WTC11 (cell line): ENCODE results near the gene GMPR2. TPM values are rescaled to one million over a fixed set of nuclear protein-coding genes. Genes with fewer than 3 reads are reported as not detected.

Experiments
- ATAC-seq: fragments of 200-7000 bp; cut with Tn5 transposase; 2 replicates; pipeline ENCODE4 v1.10.0; 2021; ENCODE audit warnings: mild to moderate bottlenecking, moderate library complexity
- CTCF ChIA-PET: fragments of 300-600 bp; sonication (Branson Sonifier 250); formaldehyde crosslinking; loops from one replicate; lab custom pipeline; 2021; ENCODE audit warnings: antibody characterized with exemption; lab: Charles Lee
- POLR2A ChIA-PET: fragments of 350-600 bp; sonication (Branson Sonifier 250); formaldehyde crosslinking; loops from one replicate; lab custom pipeline; 2021; ENCODE audit warnings: antibody characterized with exemption; lab: Charles Lee
- DNase-seq: peaks from one replicate; pipeline ENCODE4 v3.0.0; 2021; ENCODE audit warnings: low spot score
- H3K27ac Mint-ChIP-seq: 2 replicates; pipeline ENCODE4 v1.8.0; 2021; ENCODE audit warnings: mixed read lengths
- H3K27me3 Mint-ChIP-seq: 2 replicates; pipeline ENCODE4 v1.8.0; 2021; ENCODE audit warnings: low read depth, mild to moderate bottlenecking, moderate library complexity, mixed read lengths
- H3K36me3 Mint-ChIP-seq: 2 replicates; pipeline ENCODE4 v1.8.0; 2021; ENCODE audit warnings: mixed read lengths
- H3K4me1 Mint-ChIP-seq: 2 replicates; pipeline ENCODE4 v1.8.0; 2022; ENCODE audit warnings: mixed read lengths
- H3K4me3 Mint-ChIP-seq: 2 replicates; pipeline ENCODE4 v1.8.0; 2021; ENCODE audit warnings: mild to moderate bottlenecking, moderate library complexity, mixed read lengths
- H3K9me3 Mint-ChIP-seq: 2 replicates; pipeline ENCODE4 v1.8.0; 2021; ENCODE audit warnings: mixed read lengths
- CREM ChIP-seq: sonication (generic); formaldehyde crosslinking; IDR thresholded peaks from 2 replicates; pipeline ENCODE4 v1.8.1; 2022; ENCODE audit warnings: mild to moderate bottlenecking, missing genetic modification reagents, moderate library complexity
- EMX1 ChIP-seq: fragments of 250-450 bp; sonication (Bioruptor Pico); IDR thresholded peaks from 2 replicates; pipeline ENCODE4 v1.8.0; 2021; ENCODE audit warnings: mild to moderate bottlenecking
- FOXJ3 ChIP-seq: sonication (generic); formaldehyde crosslinking; IDR thresholded peaks from 2 replicates; pipeline ENCODE4 v1.9.0; 2021; ENCODE audit warnings: missing genetic modification reagents, mild to moderate bottlenecking, borderline replicate concordance
- JUN ChIP-seq: sonication (generic); formaldehyde crosslinking; IDR thresholded peaks from 2 replicates; pipeline ENCODE4 v1.8.0; 2023; ENCODE audit warnings: mild to moderate bottlenecking, missing genetic modification reagents
- NR3C1 ChIP-seq: sonication (generic); formaldehyde crosslinking; conservative IDR thresholded peaks from 2 replicates; pipeline ENCODE4 v1.8.1; 2023; ENCODE audit warnings: low read depth, mild to moderate bottlenecking, missing genetic modification reagents
- RORB ChIP-seq: fragments of 250-450 bp; sonication (Bioruptor Pico); IDR thresholded peaks from 2 replicates; pipeline ENCODE4 v1.9.0; 2021; ENCODE audit warnings: mild to moderate bottlenecking
- SMAD3 ChIP-seq: sonication (generic); formaldehyde crosslinking; IDR thresholded peaks from 2 replicates; pipeline ENCODE4 v1.8.0; 2022; ENCODE audit warnings: missing genetic modification reagents, mild to moderate bottlenecking, borderline replicate concordance
- SMAD4 ChIP-seq: sonication (generic); formaldehyde crosslinking; IDR thresholded peaks from 2 replicates; pipeline ENCODE4 v1.8.0; 2022; ENCODE audit warnings: mild to moderate bottlenecking, missing genetic modification reagents
- SOX15 ChIP-seq: fragments of 250-450 bp; sonication (Bioruptor Pico); IDR thresholded peaks from 2 replicates; pipeline ENCODE4 v1.9.0; 2021; ENCODE audit warnings: mild to moderate bottlenecking
- TEAD4 ChIP-seq: sonication (generic); formaldehyde crosslinking; IDR thresholded peaks from 2 replicates; pipeline ENCODE4 v1.8.0; 2022; ENCODE audit warnings: mild to moderate bottlenecking, missing genetic modification reagents
- ZBTB21 ChIP-seq: sonication (generic); formaldehyde crosslinking; IDR thresholded peaks from 2 replicates; pipeline ENCODE4 v1.8.1; 2023; ENCODE audit warnings: mild to moderate bottlenecking, missing genetic modification reagents, borderline replicate concordance
- ZNF121 ChIP-seq: sonication (generic); formaldehyde crosslinking; IDR thresholded peaks from 2 replicates; pipeline ENCODE4 v1.8.0; 2023; ENCODE audit warnings: missing genetic modification reagents
- ZNF232 ChIP-seq: sonication (generic); formaldehyde crosslinking; IDR thresholded peaks from 2 replicates; pipeline ENCODE4 v1.8.0; 2022; ENCODE audit warnings: mild to moderate bottlenecking, missing genetic modification reagents
- ZNF317 ChIP-seq: sonication (generic); formaldehyde crosslinking; IDR thresholded peaks from 2 replicates; pipeline ENCODE4 v1.8.1; 2023; ENCODE audit warnings: low read depth, mild to moderate bottlenecking, moderate library complexity, missing genetic modification reagents, borderline replicate concordance
- total RNA-seq: library from RNA; stranded (reverse); gene quantifications from 3 replicates; pipeline ENCODE4 v1.2.3, GENCODE V29; 2021
- TF ChIP-seq, protein P1 (sequence below): sonication (generic); formaldehyde crosslinking; IDR thresholded peaks from 2 replicates; pipeline ENCODE4 v1.8.0; 2023; ENCODE audit warnings: mild to moderate bottlenecking, missing genetic modification reagents
- TF ChIP-seq, protein P2 (sequence below): fragments of 250-450 bp; sonication (Bioruptor Pico); IDR thresholded peaks from 2 replicates; pipeline ENCODE4 v1.8.0; 2021; ENCODE audit warnings: mild to moderate bottlenecking
- TF ChIP-seq, protein P3 (sequence below): fragments of 200-600 bp; IDR thresholded peaks from 2 replicates; pipeline ENCODE4 v1.8.0; 2022; ENCODE audit warnings: antibody characterized with exemption
- TF ChIP-seq, protein P4 (sequence below): sonication (generic); formaldehyde crosslinking; IDR thresholded peaks from 2 replicates; pipeline ENCODE4 v1.8.0; 2022; ENCODE audit warnings: mild to moderate bottlenecking, missing genetic modification reagents

Gene GMPR2
- total RNA-seq, 1 experiment from 2014 or later, result 82.3 TPM

DNA sequence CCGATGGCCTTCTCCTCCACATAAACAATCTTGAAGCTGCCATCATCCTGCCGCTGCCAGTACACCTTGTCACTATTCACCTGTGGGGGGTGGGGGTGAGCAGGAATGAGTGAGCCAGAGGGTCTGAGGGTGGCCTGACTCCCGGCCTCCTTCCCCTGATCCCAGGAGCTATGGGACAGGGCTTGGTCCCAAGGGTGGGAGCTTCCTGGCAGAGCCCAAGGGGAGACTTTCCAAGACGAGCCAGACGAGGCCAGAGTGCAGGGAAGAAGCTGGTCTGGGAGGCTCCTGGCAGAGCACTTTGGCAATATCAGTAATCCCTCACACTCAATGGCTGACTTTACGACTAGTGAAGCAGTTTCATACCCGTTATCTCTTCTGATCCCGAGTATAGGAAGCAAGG is 22.7 kb downstream of the GMPR2 start:
- Mint-ChIP-seq H3K4me3 (no peak overlapping the region), H3K9me3 (no peaks in the 10 kb centered on the region)
- POLR2A ChIA-PET, result no interaction called here

DNA sequence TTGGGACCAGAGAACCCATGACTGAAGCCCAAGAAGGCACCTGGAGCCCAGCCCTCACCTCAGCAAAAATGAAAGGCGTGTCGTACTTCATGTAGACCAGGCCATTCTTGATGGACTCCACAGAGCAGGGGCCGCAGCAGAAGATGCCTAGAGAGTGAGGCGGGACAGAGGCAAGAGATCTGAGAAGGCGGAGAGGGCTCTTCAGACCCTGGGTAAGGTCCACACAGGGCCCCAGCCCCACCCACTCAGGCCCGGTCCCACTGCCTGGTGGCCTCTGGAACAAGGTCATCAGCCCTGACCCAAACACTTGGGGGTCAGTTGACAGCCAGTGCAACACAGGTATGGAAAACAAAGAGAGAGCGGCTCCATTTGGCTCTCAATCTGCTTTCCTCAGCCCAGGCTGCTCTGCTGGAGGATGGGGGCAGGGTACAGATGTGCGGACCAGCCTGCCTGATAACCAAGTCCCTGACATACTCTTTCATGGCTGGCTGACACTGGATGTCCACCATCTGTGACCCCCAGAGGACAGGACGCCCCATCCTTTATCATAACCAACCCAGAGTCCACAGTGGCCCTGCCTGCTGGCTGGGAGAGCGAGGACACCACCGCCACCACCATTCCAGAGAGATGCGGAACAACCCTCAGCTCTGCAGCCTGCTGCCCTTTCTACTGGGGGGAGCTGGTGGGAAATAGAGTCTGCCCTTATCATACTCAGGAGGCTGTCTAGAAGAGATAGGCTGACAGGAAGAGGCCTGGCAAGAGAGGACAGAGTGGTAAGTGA is 23.4 kb downstream of the GMPR2 start:
- H3K4me3 Mint-ChIP-seq, result no peak overlapping the region
- H3K27me3 Mint-ChIP-seq, result no peaks in the 10 kb centered on the region; the same call in 1 of the 2 replicates
- H3K4me1 Mint-ChIP-seq, result no peaks in the 10 kb centered on the region
- H3K27ac Mint-ChIP-seq, result no peak overlapping the region
- POLR2A ChIA-PET, result no interaction called here
- no peaks in the 10 kb centered on the region for H3K9me3 Mint-ChIP-seq
- ATAC-seq, result no peak
- no peak for DNase-seq
- H3K36me3 Mint-ChIP-seq, result no peaks in the 10 kb centered on the region
- TF ChIP-seq, protein P1, sequence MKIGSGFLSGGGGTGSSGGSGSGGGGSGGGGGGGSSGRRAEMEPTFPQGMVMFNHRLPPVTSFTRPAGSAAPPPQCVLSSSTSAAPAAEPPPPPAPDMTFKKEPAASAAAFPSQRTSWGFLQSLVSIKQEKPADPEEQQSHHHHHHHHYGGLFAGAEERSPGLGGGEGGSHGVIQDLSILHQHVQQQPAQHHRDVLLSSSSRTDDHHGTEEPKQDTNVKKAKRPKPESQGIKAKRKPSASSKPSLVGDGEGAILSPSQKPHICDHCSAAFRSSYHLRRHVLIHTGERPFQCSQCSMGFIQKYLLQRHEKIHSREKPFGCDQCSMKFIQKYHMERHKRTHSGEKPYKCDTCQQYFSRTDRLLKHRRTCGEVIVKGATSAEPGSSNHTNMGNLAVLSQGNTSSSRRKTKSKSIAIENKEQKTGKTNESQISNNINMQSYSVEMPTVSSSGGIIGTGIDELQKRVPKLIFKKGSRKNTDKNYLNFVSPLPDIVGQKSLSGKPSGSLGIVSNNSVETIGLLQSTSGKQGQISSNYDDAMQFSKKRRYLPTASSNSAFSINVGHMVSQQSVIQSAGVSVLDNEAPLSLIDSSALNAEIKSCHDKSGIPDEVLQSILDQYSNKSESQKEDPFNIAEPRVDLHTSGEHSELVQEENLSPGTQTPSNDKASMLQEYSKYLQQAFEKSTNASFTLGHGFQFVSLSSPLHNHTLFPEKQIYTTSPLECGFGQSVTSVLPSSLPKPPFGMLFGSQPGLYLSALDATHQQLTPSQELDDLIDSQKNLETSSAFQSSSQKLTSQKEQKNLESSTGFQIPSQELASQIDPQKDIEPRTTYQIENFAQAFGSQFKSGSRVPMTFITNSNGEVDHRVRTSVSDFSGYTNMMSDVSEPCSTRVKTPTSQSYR (CRISPR knock-in tag), result no peak
- TF ChIP-seq RORB (no peak), SOX15 (CRISPR knock-in tag) (no peak), ZNF317 (CRISPR knock-in tag) (no peak), NR3C1 (no peak), SMAD3 (CRISPR knock-in tag) (no peak), TEAD4 (CRISPR knock-in tag) (no peak), FOXJ3 (CRISPR knock-in tag) (no peak), SMAD4 (CRISPR knock-in tag) (no peak), EMX1 (CRISPR knock-in tag) (no peak), ZNF121 (CRISPR knock-in tag) (no peak), ZNF232 (no peak)
- TF ChIP-seq, protein P2, sequence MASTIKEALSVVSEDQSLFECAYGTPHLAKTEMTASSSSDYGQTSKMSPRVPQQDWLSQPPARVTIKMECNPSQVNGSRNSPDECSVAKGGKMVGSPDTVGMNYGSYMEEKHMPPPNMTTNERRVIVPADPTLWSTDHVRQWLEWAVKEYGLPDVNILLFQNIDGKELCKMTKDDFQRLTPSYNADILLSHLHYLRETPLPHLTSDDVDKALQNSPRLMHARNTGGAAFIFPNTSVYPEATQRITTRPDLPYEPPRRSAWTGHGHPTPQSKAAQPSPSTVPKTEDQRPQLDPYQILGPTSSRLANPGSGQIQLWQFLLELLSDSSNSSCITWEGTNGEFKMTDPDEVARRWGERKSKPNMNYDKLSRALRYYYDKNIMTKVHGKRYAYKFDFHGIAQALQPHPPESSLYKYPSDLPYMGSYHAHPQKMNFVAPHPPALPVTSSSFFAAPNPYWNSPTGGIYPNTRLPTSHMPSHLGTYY (CRISPR knock-in tag), result no peak
- TF ChIP-seq, protein P3, sequence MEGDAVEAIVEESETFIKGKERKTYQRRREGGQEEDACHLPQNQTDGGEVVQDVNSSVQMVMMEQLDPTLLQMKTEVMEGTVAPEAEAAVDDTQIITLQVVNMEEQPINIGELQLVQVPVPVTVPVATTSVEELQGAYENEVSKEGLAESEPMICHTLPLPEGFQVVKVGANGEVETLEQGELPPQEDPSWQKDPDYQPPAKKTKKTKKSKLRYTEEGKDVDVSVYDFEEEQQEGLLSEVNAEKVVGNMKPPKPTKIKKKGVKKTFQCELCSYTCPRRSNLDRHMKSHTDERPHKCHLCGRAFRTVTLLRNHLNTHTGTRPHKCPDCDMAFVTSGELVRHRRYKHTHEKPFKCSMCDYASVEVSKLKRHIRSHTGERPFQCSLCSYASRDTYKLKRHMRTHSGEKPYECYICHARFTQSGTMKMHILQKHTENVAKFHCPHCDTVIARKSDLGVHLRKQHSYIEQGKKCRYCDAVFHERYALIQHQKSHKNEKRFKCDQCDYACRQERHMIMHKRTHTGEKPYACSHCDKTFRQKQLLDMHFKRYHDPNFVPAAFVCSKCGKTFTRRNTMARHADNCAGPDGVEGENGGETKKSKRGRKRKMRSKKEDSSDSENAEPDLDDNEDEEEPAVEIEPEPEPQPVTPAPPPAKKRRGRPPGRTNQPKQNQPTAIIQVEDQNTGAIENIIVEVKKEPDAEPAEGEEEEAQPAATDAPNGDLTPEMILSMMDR, result no peak
- TF ChIP-seq, protein P4, sequence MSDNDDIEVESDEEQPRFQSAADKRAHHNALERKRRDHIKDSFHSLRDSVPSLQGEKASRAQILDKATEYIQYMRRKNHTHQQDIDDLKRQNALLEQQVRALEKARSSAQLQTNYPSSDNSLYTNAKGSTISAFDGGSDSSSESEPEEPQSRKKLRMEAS (CRISPR knock-in tag), result no peak
- CTCF ChIA-PET, result interaction anchor here (1.2 to 1.7 kb wide), 2 partner anchors 15 to 52 kb away, joined by 4 to 8 read pairs; partner anchors contain the start of gene CIDEB

More for the DNA sequence above, 22.7 kb downstream of the GMPR2 start:
- ATAC-seq, result no peak
- Mint-ChIP-seq H3K36me3 (no peaks in the 10 kb centered on the region), H3K4me1 (no peaks in the 10 kb centered on the region), H3K27me3 (no peaks in the 10 kb centered on the region; the same call in 1 of the 2 replicates), H3K27ac (no peak overlapping the region)
- DNase-seq, result no peak
- TF ChIP-seq CREM (no peak), JUN (CRISPR knock-in tag) (no peak), ZBTB21 (CRISPR knock-in tag) (no peak)
- TF ChIP-seq, protein P4 (CRISPR knock-in tag), result no peak
- CTCF ChIA-PET, result interaction anchor here (0.7 to 1.2 kb wide), 2 partner anchors 12 to 15 kb away, joined by 3 to 4 read pairs; no protein-coding TSS in a partner anchor
